Measurements from ENCODE around the gene CYSRT1. TPM values are rescaled to one million over a fixed set of nuclear protein-coding genes. Genes with fewer than 3 reads are reported as not detected.

Gene CYSRT1
- total and polyA plus RNA-seq, 2 donors (not counting 1 experiment from before 2014, with no cell fraction given) = 0.22 to 0.51 TPM

GRCh38 chr9:137264067-137264466, 39.1 kb downstream of the CYSRT1 start:
- no peaks in the 10 kb centered on the region for H3K27me3 ChIP-seq (replicated peaks in 1 of 4; ENCODE audit: control extremely low read depth in 1 of 4, control insufficient read depth in 3 of 4, insufficient read depth in 4 of 4, low read length in 3 of 4)
- ATAC-seq (ENCODE audit: low read depth) (no peak), DNase-seq (no peak)
- H3K79me2 ChIP-seq (ENCODE audit: control insufficient read depth, insufficient read depth, low read length) = peaks cover 20% of the 10 kb centered on the region
- Mint-ChIP-seq H3K4me1 (peaks cover 15% of the 10 kb centered on the region), H3K27me3 (no peaks in the 10 kb centered on the region), H3K27ac (no peak overlapping the region), H3K9me3 (ENCODE audit: insufficient read depth) (no peaks in the 10 kb centered on the region), H3K4me3 (no peak overlapping the region)
- H4K20me1 ChIP-seq (ENCODE audit: control insufficient read depth, insufficient read depth, low read length, poor library complexity, severe bottlenecking) = peaks cover 33% of the 10 kb centered on the region
- no peak overlapping the region for H3K9ac ChIP-seq (ENCODE audit: low read length)
- ChIA-PET CTCF (interaction anchor here (1.2 to 1.4 kb wide), 3 partner anchors 9 to 29 kb away, joined by 3 read pairs; partner anchors contain the start of genes NELFB and TUBB4B), POLR2A (interaction anchor here (0.6 kb wide), 2 partner anchors 54 to 326 kb away, joined by 3 to 4 read pairs; no protein-coding TSS in a partner anchor)
- H3K4me3 ChIP-seq (ENCODE audit: control extremely low read depth in 1 of 5, extremely low read depth in 1 of 5, insufficient read depth in 1 of 5, low read depth in 2 of 5, low read length in 4 of 5) = no peak overlapping the region
- no peak overlapping the region for H3K27ac ChIP-seq (ENCODE audit: low read length in 2 of 2)
- peaks cover 0 to 25% of the 10 kb centered on the region in 2 experiments for H3K36me3 ChIP-seq (replicated peaks in 1 of 2; ENCODE audit: control extremely low read depth in 1 of 2, control insufficient read depth in 1 of 2, extremely low read depth in 1 of 2, insufficient read depth in 2 of 2, low read length in 1 of 2)
- intact Hi-C loops (cut with micrococcal nuclease) = no loop called here
- H2AFZ ChIP-seq (ENCODE audit: insufficient read depth, low read depth, low read length, poor library complexity, severe bottlenecking) = no peak overlapping the region
- TF ChIP-seq CTCF (IDR thresholded peaks at IDR 0.05) (no peak), EZH2 (IDR thresholded peaks at IDR 0.05; ENCODE audit: borderline replicate concordance, insufficient read depth, low read depth, low read length, poor library complexity, severe bottlenecking) (no peak)
- WGBS (ENCODE audit: insufficient coverage) = 98% methylated on average over 22 of the region's 22 CpGs
- peaks cover 5 to 25% of the 10 kb centered on the region in 2 donors for H3K4me1 ChIP-seq (ENCODE audit: control insufficient read depth in 2 of 2, insufficient read depth in 2 of 2, low read length in 2 of 2)
- H3K4me2 ChIP-seq (replicated peaks; ENCODE audit: low read depth, low read length, poor library complexity, severe bottlenecking) = no peak overlapping the region
- H3K9me3 ChIP-seq (ENCODE audit: control extremely low read depth in 1 of 3, control insufficient read depth in 2 of 3, insufficient read depth in 1 of 3, low read length in 2 of 3) = no peaks in the 10 kb centered on the region

GRCh38 chr9:137265496-137266161, 40.7 kb downstream of the CYSRT1 start:
- peaks cover 0 to 27% of the 10 kb centered on the region in 2 experiments for H3K36me3 ChIP-seq (replicated peaks in 1 of 2; ENCODE audit: control extremely low read depth in 1 of 2, control insufficient read depth in 1 of 2, extremely low read depth in 1 of 2, insufficient read depth in 2 of 2, low read length in 1 of 2)
- H3K4me3 ChIP-seq (ENCODE audit: control extremely low read depth in 1 of 5, extremely low read depth in 1 of 5, insufficient read depth in 1 of 5, low read depth in 2 of 5, low read length in 4 of 5) = no peak overlapping the region
- no peak overlapping the region for H3K4me2 ChIP-seq (replicated peaks; ENCODE audit: low read depth, low read length, poor library complexity, severe bottlenecking)
- Mint-ChIP-seq H3K9me3 (ENCODE audit: insufficient read depth) (no peaks in the 10 kb centered on the region), H3K4me1 (peaks cover 25% of the 10 kb centered on the region), H3K27me3 (no peaks in the 10 kb centered on the region), H3K4me3 (no peak overlapping the region), H3K27ac (no peak overlapping the region)
- WGBS (ENCODE audit: insufficient coverage) = 92% methylated on average over 26 of the region's 29 CpGs
- POLR2A ChIA-PET = interaction anchor here (0.6 kb wide), 1 partner anchor 346 kb away, joined by 3 read pairs; no protein-coding TSS in a partner anchor
- no peaks in the 10 kb centered on the region for H3K9me3 ChIP-seq (ENCODE audit: control extremely low read depth in 1 of 3, control insufficient read depth in 2 of 3, insufficient read depth in 1 of 3, low read length in 2 of 3)
- no peak overlapping the region for H3K9ac ChIP-seq (ENCODE audit: low read length)
- CTCF ChIA-PET = no interaction called here
- no peak for ATAC-seq (ENCODE audit: low read depth)
- H3K27me3 ChIP-seq (replicated peaks in 1 of 4; ENCODE audit: control extremely low read depth in 1 of 4, control insufficient read depth in 3 of 4, insufficient read depth in 4 of 4, low read length in 3 of 4) = no peaks in the 10 kb centered on the region
- H2AFZ ChIP-seq (ENCODE audit: insufficient read depth, low read depth, low read length, poor library complexity, severe bottlenecking) = no peak overlapping the region
- H3K27ac ChIP-seq (ENCODE audit: low read length in 2 of 2) = no peak overlapping the region
- intact Hi-C loops (cut with micrococcal nuclease) = no loop called here
- DNase-seq = no peak
- no peak for TF ChIP-seq CTCF (IDR thresholded peaks at IDR 0.05)
- peaks cover 11 to 41% of the 10 kb centered on the region in 2 donors for H3K4me1 ChIP-seq (ENCODE audit: control insufficient read depth in 2 of 2, insufficient read depth in 2 of 2, low read length in 2 of 2)
- peaks cover 33% of the 10 kb centered on the region for H4K20me1 ChIP-seq (ENCODE audit: control insufficient read depth, insufficient read depth, low read length, poor library complexity, severe bottlenecking)
- peaks cover 17% of the 10 kb centered on the region for H3K79me2 ChIP-seq (ENCODE audit: control insufficient read depth, insufficient read depth, low read length)
